Breast epithelium (tissue), 4 donors: ENCODE results near the gene CCL13. TPM values are rescaled to one million over a fixed set of nuclear protein-coding genes. Genes with fewer than 3 reads are reported as not detected.

Experiments
- DNase-seq, 2 donors: peaks; one replicate each; pipeline ENCODE4 v3.0.0-alpha.2; 2019; ENCODE audit warnings: low spot score in 2 of 2
- H3K27ac ChIP-seq, 2 donors: fragments of 200-600 bp; sonication (generic) in 1 of 2; one replicate each; pipeline ENCODE4 v1.5.1; 2016 to 2019; ENCODE audit warnings: mild to moderate bottlenecking in 1 of 2
- H3K27me3 ChIP-seq, 2 donors: fragments of 200-600 bp; sonication (generic) in 1 of 2; one replicate each; pipeline versions ENCODE4 v1.5.1 to v1.6.0; 2017 to 2019; ENCODE audit warnings: control low read depth in 1 of 2, mild to moderate bottlenecking in 1 of 2
- H3K36me3 ChIP-seq: fragments of 200-600 bp; one replicate; pipeline ENCODE4 v1.5.1; 2019
- H3K4me1 ChIP-seq, 2 donors: fragments of 200-600 bp; sonication (generic); one replicate each; pipeline ENCODE4 v1.5.1; 2016 to 2019; ENCODE audit warnings: control low read depth in 1 of 2
- H3K4me3 ChIP-seq, 3 donors: fragments of 200-600 bp; sonication (generic); 1 replicate in 2 of 3; 2 replicates in 1 of 3; pipeline ENCODE4 v1.5.1; 2016 to 2019; ENCODE audit warnings: mild to moderate bottlenecking in 3 of 3, moderate library complexity in 2 of 3
- H3K9me3 ChIP-seq, 2 donors: fragments of 200-600 bp; sonication (generic) in 1 of 2; one replicate each; pipeline ENCODE4 v1.5.1; 2016 to 2019; ENCODE audit warnings: control low read depth in 1 of 2
- POLR2A ChIP-seq: fragments of 450-650 bp; IDR thresholded peaks from one replicate; pipeline ENCODE4 v1.6.1; 2016; ENCODE audit warnings: antibody characterized with exemption, mild to moderate bottlenecking, moderate library complexity
- POLR2AphosphoS5 ChIP-seq, 3 donors: sonication (generic); formaldehyde crosslinking; IDR thresholded peaks; one replicate each; pipeline ENCODE4 v1.6.1; 2017; ENCODE audit warnings: antibody characterized with exemption in 3 of 3
- intact Hi-C: fragments of 100-400 bp; cut with DNase I; formaldehyde crosslinking; loops from one replicate; pipeline ENCODE4 v1.15.1; 2023; ENCODE audit warnings: low total_unique reads
- total RNA-seq, 3 donors: library from RNA; depleted of rRNA; stranded (reverse); fragments of >200 nt; gene quantifications; one replicate each; pipeline ENCODE4 v1.1.0, GENCODE V29; 2016
- TF ChIP-seq, protein P1 (sequence below), 3 donors: fragments of 450-650 bp; IDR thresholded peaks; one replicate each; pipeline ENCODE4 v1.5.1; 2016 to 2017; ENCODE audit warnings: antibody characterized with exemption in 3 of 3, mild to moderate bottlenecking in 3 of 3, moderate library complexity in 3 of 3

Gene CCL13
- total RNA-seq, 3 donors from 2014 or later = 1.0 to 4.3 (median 2.0) TPM

- DNase-seq = no peak
- no peaks in the 10 kb centered on the region for H3K27me3 ChIP-seq
- H3K4me1 ChIP-seq = no peaks in the 10 kb centered on the region
- no peak for TF ChIP-seq POLR2A
- TF ChIP-seq POLR2AphosphoS5 (IDR thresholded peaks at IDR 0.05) = no peak
- TF ChIP-seq, protein P1, sequence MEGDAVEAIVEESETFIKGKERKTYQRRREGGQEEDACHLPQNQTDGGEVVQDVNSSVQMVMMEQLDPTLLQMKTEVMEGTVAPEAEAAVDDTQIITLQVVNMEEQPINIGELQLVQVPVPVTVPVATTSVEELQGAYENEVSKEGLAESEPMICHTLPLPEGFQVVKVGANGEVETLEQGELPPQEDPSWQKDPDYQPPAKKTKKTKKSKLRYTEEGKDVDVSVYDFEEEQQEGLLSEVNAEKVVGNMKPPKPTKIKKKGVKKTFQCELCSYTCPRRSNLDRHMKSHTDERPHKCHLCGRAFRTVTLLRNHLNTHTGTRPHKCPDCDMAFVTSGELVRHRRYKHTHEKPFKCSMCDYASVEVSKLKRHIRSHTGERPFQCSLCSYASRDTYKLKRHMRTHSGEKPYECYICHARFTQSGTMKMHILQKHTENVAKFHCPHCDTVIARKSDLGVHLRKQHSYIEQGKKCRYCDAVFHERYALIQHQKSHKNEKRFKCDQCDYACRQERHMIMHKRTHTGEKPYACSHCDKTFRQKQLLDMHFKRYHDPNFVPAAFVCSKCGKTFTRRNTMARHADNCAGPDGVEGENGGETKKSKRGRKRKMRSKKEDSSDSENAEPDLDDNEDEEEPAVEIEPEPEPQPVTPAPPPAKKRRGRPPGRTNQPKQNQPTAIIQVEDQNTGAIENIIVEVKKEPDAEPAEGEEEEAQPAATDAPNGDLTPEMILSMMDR (IDR thresholded peaks at IDR 0.05) = no peak
- intact Hi-C loops = no loop called here
- H3K36me3 ChIP-seq = no peaks in the 10 kb centered on the region
- H3K27ac ChIP-seq = no peak overlapping the region
- H3K4me3 ChIP-seq = no peak overlapping the region
- no peaks in the 10 kb centered on the region for H3K9me3 ChIP-seq
Observed at GRCh38 chr17:34382621-34383124, 26.4 kb downstream of the CCL13 start.

GRCh38 chr17:34383216-34383615, 26.9 kb downstream of the CCL13 start:
- no peaks in the 10 kb centered on the region for H3K9me3 ChIP-seq
- no peaks in the 10 kb centered on the region for H3K4me1 ChIP-seq
- H3K27ac ChIP-seq = no peak overlapping the region
- no peak overlapping the region for H3K4me3 ChIP-seq
- DNase-seq = no peak
- H3K27me3 ChIP-seq = no peaks in the 10 kb centered on the region
- H3K36me3 ChIP-seq = no peaks in the 10 kb centered on the region
- intact Hi-C loops = no loop called here
- TF ChIP-seq, protein P1 (IDR thresholded peaks at IDR 0.05) = no peak
- no peak for TF ChIP-seq POLR2A
- TF ChIP-seq POLR2AphosphoS5 (IDR thresholded peaks at IDR 0.05) = no peak

GRCh38 chr17:34384271-34384670, 28.0 kb downstream of the CCL13 start:
- no peak for DNase-seq
- H3K36me3 ChIP-seq = no peaks in the 10 kb centered on the region
- no peak overlapping the region for H3K4me3 ChIP-seq
- TF ChIP-seq, protein P1 (IDR thresholded peaks at IDR 0.05) = no peak
- TF ChIP-seq POLR2A (no peak), POLR2AphosphoS5 (IDR thresholded peaks at IDR 0.05) (no peak)
- no peak overlapping the region for H3K27ac ChIP-seq
- no peaks in the 10 kb centered on the region for H3K9me3 ChIP-seq
- no peaks in the 10 kb centered on the region for H3K27me3 ChIP-seq
- H3K4me1 ChIP-seq = no peaks in the 10 kb centered on the region
- intact Hi-C loops = no loop called here

GRCh38 chr17:34384822-34385605, 28.7 kb downstream of the CCL13 start:
- Histone ChIP-seq H3K9me3 (no peaks in the 10 kb centered on the region), H3K4me1 (no peaks in the 10 kb centered on the region), H3K27me3 (no peaks in the 10 kb centered on the region), H3K36me3 (no peaks in the 10 kb centered on the region), H3K27ac (no peak overlapping the region), H3K4me3 (no peak overlapping the region)
- TF ChIP-seq, protein P1 (IDR thresholded peaks at IDR 0.05) = no peak
- TF ChIP-seq POLR2AphosphoS5 (IDR thresholded peaks at IDR 0.05) (no peak), POLR2A (no peak)
- DNase-seq = no peak
- intact Hi-C loops = no loop called here

DNA sequence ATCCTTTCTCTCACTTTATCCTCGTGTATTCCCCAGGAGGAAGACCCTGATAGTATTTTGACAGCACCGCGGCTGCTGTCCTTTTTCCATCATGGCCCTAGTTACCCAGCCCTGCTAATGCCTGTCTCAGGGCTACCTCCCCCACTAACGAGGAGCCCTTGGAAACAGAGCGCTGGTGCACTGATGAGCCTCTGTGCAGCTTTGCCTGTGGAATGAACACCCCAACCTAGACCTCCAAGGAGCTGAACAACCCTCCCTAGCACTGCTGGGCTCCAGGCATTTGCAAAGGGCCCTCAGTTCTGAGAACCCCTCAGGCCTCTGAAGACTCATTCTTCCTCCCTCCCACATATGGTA, 30.0 kb downstream of the CCL13 start:
- Histone ChIP-seq H3K4me3 (no peak overlapping the region), H3K27ac (no peak overlapping the region), H3K9me3 (no peaks in the 10 kb centered on the region), H3K27me3 (no peaks in the 10 kb centered on the region), H3K4me1 (no peaks in the 10 kb centered on the region), H3K36me3 (no peaks in the 10 kb centered on the region)
- no peak for DNase-seq
- intact Hi-C loops = no loop called here
- TF ChIP-seq POLR2AphosphoS5 (IDR thresholded peaks at IDR 0.05) (no peak), POLR2A (no peak)
- TF ChIP-seq, protein P1 (IDR thresholded peaks at IDR 0.05) = no peak
